Skeletal muscle cell (primary cell): Measurements from ENCODE around the gene SFXN5.
"Not testable (repeated sequence)": the region's sequence is repeated elsewhere in the genome, so short reads cannot be mapped to it uniquely, and the experiment has no call there.

Experiments used
- DNase-seq: peaks from one replicate; pipeline ENCODE4 v3.0.0-alpha.2; 2010; ENCODE audit warnings: low read depth
- H3K4me3 ChIP-seq: 2 replicates; pipeline ENCODE4 v1.5.1; 2011; ENCODE audit warnings: low read depth, mild to moderate bottlenecking, control low read depth, low read length, moderate library complexity

SFXN5 gene

DNA sequence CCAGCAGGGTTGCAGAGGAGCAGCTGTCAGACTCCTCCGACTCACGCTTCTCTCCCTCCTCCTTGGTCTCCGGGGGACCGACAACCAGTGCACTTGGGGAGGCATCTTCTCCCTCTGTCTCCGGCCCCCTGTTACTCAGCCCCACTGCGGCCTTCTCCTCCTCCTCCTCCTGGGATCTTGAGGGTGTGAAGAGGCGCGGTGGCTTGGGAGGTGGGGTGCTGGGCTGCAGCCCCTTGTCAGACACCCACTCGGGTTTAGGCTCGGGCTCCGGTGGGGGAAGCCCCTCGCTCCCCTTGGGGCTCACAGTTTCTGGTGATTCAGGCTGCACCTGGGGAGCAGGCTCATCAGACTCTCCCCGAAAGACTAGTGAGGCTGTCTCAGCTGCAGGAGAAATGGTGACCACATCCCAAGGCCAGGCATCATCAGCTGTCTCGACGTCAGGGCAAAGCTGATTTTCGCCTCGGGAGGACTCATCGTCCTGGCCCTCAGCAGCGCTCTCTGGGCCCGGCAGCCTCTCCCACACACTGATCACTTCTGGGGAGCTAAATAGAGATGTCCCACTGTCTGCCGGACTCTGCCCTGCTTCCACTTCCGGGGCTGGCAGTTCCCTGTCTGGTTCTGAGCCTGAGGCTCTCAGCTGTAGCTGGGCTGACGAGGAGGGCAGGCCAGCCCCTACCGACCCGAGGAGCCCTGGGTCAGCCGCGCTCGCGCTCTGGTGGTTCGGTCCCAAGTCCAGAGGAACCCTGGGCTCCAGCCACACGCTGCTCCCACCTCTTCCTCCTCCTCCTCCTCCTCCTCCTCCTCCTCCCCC lies 9.0 kb upstream of the SFXN5 start:
- no peak for DNase-seq
- no peak overlapping the region for H3K4me3 ChIP-seq

DNA sequence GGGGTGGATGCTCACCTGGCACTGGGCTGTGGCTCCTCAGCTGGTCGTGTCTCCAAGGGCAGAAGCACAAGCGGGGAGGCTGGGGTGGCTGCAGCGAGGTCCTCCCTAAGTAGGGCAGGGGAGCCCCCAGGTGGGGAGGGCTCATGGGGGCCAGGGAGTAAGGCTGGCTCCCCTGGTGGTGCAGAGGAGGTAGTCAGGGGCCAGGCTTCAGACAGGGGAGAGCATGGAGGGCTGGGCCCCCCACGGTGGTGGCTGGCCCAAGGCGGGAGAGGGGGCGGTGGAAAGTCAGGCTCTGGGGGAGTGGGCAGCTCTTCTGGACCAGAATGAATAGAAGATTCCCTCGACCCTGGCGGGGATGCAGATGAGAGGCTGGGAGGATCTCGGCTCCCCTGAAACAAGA lies 8.1 kb upstream of the SFXN5 start:
- no peak overlapping the region for H3K4me3 ChIP-seq
- no peak for DNase-seq

DNA sequence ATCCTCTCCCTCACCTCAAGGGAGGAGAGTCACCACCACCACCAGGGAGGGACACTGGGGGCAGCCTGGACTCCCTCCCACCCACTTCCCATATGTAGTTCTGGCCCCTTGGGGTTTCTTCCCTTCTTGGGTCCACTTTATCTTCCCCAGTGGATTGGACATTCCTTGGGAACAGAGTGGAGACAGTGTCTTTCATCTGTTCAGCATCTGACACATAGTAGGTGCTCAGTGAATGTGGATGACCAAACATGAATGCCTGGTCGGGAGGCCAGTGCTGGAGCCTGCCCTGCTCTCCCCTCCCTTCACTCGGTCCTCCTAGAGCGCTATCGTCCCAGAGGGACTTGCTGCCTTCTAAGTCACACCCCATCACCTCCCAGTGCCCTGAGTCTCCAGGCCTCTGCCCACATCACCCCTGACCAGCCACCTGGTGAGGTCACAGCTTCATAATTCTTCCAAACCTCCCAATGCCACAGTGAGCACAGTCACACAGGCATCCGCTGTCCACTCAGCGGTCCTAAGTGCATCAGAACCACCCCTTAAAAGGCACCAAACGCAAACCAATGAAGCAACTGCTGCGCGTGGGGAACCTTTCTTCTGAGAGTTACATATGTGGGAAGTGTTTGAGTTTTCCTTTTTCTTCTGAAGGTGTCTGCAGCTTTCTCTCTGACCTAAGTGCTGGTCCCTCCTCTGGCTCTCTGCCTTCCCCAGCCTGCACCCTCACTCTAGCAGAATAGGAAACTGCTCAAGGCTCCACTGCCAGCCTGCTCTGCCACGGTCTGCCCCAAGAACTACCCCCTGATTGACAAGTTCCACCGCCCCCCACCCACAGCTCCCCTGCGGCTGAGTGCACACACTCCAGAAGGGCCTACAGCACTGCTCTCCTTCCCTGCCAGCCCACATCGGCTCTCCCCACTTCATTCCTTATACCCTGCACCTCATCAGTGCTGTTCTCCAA lies 7.2 kb upstream of the SFXN5 start:
- no peak for DNase-seq
- no peak overlapping the region for H3K4me3 ChIP-seq

GRCh38 chr2:73077424-73077795 lies 5.9 kb upstream of the SFXN5 start:
- no peak for DNase-seq
- no peak overlapping the region for H3K4me3 ChIP-seq

- DNase-seq, result no peak
- no peak overlapping the region for H3K4me3 ChIP-seq
Measured at GRCh38 chr2:73076701-73077423, 5.3 kb upstream of the SFXN5 start.

- no peak overlapping the region for H3K4me3 ChIP-seq
- DNase-seq, result no peak
Measured at GRCh38 chr2:73075477-73076373, 4.2 kb upstream of the SFXN5 start.

DNA sequence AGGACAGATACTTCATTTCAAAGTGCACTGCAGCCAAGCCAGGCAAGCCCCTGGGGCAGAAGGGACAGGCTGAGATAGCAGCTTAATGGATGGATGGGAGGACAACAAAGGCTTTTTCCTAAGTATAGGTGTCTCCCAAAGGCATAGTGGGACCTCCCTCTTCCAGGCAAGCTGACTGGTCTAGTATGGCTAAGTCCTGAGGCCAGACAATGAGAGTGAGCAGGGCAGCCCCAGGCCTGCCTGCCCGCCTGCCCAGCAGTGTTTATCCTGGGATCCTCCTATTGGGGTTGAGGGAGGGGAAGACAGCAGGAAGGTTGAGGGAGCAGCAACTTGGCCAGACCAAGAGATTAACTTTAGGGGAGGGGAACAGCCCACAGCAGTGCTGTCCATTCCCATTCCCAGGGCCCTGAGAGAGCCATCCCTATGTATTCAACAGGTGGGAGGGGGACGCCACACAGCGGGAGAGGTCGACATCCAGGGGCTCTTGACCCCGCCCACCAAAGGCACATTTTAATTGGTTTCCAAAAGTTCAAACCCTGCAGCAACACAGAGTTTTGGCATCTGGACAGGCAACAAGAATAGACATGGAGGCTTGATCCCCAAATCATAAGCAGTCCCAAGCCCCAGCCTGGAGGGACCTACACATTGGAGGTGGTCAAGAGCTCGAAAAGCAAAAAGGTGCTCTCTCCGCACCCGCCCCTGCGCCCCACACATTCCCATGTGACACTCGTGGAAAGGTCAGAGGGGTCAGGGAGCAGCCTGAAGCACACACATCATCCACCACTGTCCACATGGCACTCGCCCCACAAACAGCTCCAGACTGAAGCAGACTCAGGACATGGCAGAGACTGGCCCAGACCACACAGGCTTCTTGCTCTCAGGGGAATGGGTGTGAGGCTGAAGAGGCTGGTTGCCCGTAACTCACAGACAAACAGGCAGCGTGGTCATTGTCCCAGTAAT lies 2.9 kb upstream of the SFXN5 start:
- DNase-seq, result no peak
- H3K4me3 ChIP-seq, result no peak overlapping the region

DNA sequence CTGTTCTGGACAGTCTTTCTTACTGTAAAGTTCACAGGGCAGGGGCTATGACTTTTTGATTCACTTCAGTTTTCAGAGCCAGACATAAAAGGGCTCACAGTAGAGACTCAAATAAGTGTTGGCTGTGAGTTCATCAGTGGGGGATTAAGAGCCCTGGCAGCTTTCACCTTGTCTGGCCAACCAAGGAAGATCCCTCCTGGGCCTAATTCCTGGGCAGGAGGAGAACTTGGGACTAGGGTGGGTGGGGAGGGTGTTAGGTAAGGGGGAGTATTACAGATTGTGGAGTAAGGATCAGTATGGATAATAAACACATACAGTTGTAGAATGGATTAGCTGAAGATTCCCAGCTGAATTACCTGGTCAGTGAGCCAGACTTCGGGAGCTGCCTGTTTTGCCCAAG lies 904 bp upstream of the SFXN5 start:
- H3K4me3 ChIP-seq, result peak overlapping the region; percentile 85
- DNase-seq, result no peak

DNA sequence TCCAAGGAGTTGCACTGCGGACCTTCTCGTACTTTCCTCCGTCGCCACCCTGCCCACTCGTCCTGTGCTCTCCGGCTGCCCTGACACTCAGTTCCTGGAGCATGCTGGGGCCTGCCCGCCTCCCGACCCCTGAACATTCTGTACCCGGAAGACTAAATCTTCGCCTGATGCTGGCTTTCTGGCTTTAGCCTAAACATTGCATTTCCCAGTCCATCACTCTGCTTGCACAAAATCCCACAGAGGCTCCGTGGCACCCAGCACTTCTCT lies 550 bp upstream of the SFXN5 start:
- peak overlapping the region; percentile 85 for H3K4me3 ChIP-seq
- DNase-seq, result no peak

DNA sequence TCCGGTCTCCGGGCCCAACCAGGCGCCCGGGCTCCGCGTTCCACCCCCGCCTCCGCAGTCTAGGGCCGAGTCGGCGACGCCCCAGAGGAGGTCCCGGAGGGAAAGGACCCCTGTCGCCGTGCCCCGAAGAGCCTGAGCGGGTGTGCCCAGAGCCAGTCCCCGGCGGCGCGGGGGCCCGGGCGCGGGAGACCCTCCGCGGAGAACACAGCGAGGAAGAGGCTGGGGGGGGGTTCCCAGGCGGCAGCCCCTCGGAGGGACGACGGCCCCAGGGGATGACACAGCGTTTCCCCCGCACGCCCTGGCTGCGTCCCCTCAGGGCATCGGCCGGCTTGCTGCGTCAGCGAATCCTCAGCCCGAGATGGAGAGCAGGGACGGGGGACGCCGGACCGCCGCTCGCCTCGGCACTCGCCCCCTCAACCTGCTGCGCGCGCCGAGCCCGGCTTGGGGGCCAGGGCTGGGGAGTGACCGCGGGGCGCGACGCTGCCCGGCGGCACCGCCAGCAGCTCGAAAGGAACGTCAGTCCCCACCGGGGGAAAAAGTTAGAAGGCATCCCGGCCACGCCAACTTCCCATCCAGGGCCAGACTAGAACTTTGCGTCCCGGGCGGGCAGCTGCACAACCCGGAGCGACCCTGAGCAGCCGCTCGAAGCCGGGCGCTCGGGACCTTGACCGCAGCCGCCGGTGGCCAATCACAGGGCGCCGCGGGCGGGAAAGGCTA lies 711 bp downstream of the SFXN5 start:
- no peak for DNase-seq
- H3K4me3 ChIP-seq, result peak overlapping the region; percentile 85

- no peak for DNase-seq
- H3K4me3 ChIP-seq, result peak overlapping the region; percentile 85
Measured at GRCh38 chr2:73069855-73070642, 1.5 kb downstream of the SFXN5 start.

- H3K4me3 ChIP-seq, result peak overlapping the region; percentile 85
- no peak for DNase-seq
Measured at GRCh38 chr2:73069041-73069854, 2.3 kb downstream of the SFXN5 start.

DNA sequence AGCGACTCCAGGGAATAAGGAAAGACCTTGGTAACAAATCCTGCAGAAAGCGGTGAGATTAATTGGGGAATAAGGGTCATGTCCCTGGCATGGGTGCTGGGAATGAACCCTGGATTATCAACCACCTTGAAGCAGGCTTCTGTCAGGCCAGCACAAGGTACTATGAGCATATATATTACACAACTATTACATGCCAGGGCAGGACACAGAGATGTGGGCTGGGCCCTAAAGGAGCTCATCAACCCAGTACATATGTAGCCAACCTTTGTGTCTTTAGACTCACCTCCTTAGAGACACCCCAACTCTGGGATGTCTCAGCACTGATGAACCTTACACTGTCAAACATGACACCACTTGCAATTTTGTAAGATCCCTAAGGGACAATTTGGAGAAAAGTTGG lies 3.4 kb downstream of the SFXN5 start:
- no peak overlapping the region for H3K4me3 ChIP-seq
- no peak for DNase-seq

- no peak for DNase-seq
- no peak overlapping the region for H3K4me3 ChIP-seq
Measured at GRCh38 chr2:73067043-73067442, 4.5 kb downstream of the SFXN5 start.

GRCh38 chr2:73065070-73065469 lies 6.4 kb downstream of the SFXN5 start:
- H3K4me3 ChIP-seq, DNase-seq: not testable (repeated sequence)
